NCI-H2227 (cell line): ENCODE data around the gene CFAP97.
"Not testable (repeated sequence)": the region's sequence is repeated elsewhere in the genome, so short reads cannot be mapped to it uniquely, and the experiment has no call there.

Experiments used
- DNase-seq: peaks from one replicate; lab custom pipeline; 2025; ENCODE audit not compliant: unreplicated experiment; lab: John Stamatoyannopoulos, UW

Gene CFAP97

DNA sequence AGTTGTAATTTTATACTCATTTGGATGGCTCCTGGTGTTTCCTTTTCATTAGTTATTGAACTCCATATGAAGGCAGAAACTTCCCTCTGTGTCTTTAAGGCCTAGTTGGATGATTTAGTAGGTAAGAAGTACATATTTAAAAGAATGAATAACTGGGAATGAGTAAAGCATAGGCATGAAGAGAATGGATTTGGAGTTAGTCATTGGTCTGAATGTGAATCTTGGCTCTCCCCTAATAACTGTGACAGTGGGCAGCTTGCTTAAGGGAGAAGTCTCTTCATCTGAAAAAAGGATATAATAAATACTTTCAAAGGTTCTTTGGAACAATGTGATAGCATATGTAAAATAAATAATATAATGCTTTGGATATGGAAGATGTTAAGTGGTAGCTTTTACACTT, 18.8 kb upstream of the CFAP97 start:
- no peak for DNase-seq

DNA sequence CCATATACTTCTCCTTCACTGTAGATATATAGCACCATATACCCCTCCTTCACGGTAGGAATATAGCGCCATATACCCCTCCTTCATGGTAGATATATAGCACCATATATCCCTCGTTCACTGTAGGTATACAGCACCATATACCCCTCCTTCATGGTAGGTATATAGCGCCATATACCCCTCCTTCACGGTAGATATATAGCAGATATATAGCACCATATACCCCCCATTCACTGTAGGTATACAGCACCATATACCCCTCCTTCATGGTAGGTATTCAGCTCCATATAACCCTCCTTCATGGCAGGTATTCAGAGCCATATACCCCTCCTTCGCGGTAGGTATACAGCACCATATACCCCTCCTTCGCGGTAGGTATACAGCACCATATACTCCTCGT, 18.1 kb upstream of the CFAP97 start:
- DNase-seq, result no peak

DNA sequence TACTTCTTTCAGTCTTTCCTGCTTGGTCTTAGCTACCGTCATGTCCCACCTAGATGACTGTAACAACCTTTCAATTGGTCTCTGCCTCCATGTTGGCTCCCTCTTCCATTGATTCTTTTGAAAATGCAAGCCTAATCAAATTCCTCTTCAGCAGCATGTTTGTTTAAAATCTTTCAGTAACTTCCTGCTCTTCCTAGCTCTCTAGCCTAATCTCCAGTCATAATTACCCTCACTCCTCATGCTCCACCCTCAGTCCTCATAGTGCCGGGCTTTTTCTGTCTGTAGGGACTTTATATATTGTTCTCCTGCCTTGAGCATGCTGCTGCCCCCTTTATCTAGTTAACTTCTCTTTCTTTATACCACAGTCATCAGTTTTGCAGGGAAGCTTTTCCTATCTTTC, 17.7 kb upstream of the CFAP97 start:
- no peak for DNase-seq

DNA sequence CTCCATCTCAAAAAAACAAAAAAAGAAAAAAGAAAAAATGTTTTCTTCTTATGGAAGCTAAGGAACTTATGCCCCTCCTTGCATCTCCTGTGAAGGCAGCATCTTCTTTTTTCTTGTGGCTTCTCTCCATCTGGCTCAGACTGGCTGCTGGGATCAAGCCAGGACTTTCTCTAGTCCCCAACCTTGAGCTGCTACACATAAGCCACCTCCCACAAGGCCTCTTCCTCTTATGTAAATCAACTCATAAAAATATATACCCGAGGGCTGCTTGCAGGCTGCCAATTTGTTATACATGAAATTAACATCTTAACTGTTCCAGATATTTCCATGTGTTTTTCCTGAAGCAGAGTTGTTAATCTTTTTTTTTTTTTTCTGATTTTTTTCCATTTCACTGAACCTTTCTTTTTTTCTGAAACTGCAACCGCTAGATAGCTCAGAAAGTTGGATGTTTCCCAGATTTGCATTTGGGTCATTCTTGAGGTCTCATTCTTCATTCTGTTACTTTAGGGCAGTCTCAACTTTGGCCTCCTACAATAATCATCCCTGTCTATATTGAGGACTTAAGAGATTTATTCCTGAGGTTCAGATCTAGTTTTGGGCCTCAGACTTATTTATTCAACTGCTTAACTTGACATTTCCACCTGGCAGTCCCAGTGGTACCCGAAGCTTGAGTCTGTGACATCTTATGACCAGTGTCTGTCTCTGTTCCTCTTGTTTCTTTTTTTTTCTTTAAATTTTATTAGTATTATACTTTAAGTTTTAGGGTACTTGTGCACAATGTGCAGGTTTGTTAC, 15.9 kb upstream of the CFAP97 start:
- no peak for DNase-seq

GRCh38 chr4:185218312-185218711, 14.5 kb upstream of the CFAP97 start:
- no peak for DNase-seq

GRCh38 chr4:185217408-185217975, 13.7 kb upstream of the CFAP97 start:
- no peak for DNase-seq

DNA sequence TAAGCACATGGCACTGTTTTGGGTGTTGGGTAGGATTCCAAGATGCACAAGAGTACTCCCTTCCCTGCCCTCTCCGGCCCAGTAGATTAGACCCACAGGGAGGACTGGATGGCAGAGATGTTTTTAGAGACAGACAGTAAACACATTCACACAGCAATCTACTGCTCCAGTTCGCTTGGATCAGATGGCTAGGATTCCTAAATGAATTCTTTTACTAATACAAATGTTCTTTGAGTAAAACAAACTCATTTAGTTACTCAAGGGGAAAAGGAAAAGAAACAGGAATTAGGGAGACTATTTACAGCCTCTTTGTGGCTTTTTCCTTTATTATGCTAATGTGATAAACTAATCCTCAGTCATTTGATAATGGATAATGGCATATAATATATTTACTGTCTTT, 11.5 kb upstream of the CFAP97 start:
- DNase-seq, result no peak

DNA sequence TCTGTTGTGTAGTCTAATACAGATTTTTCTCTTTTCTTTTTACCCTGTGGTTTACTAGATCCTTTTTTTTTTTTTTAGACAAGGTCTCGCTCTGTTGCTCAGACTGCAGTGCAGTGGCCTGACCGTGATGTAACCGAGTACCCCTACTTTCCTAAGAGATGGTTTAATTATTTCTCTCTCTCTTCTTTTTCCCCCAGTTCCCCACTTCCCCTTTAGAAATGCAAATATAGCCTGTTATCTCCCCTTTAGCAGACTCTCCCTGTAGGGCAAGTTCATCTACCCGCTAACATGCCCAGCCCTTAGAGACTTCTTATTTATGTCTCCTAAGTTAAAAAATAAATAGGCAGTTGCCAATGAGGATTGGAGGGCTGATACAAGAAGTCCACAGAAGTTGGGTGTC, 10.1 kb upstream of the CFAP97 start:
- no peak for DNase-seq

DNA sequence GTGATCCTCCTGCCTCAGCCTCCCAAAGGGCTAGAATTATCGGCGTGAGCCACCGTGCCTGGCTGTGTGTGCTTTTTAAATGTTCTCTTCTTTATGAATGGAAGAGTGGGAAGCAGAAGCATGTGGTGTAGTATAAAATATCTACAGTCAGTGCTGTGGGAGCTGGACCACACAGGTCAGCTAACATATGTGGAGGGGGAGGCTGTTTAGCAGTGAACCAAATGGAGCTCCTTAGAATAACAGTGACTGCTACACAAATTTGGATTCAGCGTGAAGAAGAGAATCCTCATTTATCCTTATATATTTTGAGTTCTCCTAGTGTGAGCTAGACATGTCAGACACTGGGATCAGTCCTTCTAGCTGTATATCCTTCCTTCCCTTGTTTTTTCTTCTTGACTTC, 8.8 kb upstream of the CFAP97 start:
- no peak for DNase-seq

DNA sequence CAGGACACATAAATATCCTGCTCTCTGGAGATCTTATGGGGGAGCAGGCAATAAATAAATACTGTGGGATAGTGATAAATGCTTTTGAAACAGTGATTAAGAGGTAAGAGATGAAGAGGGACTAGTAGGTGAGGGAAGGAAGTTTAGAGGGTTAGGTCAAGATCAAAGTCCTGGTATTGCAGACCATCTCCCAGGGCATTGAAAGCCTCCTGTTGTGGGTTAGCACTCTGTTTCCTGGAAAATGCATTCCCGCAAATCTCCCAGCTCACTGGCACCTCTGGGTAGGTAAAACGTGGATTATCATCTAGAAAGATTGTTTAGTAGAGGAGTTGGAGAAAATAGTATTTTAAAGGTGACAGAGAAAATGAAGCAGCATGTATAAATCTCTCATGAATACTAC, 7.8 kb upstream of the CFAP97 start:
- DNase-seq, result no peak

DNA sequence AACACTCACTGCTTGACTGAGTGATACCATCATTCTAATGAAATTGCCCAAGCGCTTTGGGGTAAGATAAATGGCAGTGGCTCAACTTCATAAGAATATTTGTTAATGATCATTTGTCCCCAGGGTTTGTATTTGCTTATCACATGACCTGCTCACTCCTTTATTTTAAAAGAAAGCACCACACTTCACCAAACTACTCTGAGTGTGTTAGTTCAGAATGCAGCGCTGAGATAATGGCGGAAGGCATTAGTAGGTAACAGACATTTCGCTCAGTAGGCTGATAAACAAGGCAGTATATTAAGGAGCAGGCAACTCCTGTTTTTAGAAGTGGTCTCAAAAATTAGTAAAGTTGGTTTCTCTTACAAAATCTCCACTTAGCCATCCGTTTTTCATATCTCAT, 7.2 kb upstream of the CFAP97 start:
- DNase-seq, result no peak

DNA sequence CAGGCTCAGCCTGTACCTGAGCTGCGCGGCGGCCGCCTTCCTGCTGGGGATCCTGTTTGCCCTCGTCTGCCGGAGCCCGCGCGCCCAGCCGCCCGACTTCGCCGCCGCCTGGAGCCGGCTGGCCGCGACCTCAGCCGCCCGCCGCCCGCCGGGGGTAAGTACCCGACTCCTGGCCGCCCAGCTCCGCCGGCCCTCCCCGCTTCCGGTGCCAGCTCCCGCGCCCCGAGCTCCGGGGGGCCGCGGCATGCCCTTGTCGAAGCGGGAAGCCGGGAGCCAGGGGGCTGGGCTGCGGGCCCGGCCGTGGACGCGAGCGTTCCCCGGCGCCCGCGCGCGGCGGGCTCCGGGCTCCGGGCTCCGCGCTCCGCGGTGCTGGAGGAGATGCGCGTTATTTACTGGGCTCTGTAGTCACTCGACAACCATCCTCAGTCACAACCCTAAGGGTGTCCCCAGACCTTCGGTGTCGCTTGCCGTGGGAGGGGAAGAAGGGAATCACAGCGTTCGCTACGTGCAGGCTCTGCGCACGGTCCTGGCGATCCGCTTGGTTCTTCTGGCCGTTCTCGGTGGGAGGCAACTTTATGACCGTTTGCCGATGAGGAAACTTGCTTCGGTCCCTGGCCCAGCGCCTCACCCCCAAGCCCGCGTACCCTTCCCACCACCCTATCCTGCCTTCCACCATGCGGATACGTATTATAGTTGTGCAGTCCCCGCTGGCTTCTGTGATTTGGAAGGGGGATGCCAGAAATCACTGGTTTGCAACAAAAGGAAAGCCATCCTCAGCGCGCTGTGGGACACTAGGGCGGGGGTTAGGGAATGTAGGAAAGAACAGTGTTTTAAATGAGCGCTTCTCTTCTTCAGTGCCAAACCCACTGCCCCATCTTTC, 6.5 kb upstream of the CFAP97 start:
- DNase-seq, result peak; percentile 34

DNA sequence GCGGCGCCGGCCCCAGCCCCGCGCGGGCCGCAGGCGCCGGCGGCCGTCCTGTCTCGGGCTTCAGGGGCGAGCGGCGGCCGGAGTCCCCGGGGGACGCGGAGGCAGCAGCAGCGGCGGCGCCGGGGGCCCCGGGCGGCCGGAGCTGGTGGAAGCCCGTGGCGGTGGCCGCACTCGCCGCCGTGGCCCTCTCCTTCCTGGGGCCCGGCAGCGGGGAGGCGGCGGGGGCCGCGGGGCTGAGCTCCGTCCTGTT, 6.0 kb upstream of the CFAP97 start:
- not testable (repeated sequence) for DNase-seq

- peak; percentile 86 for DNase-seq
Observed at GRCh38 chr4:185209031-185209851, 5.4 kb upstream of the CFAP97 start, which contains the start of gene SNX25. Gene SNX25, plus strand, starts transcription at chr4:185209598. Its CDS starts 229 bp downstream, at chr4:185209827.

- no peak for DNase-seq
Observed at GRCh38 chr4:185207466-185207865, 3.7 kb upstream of the CFAP97 start.

DNA sequence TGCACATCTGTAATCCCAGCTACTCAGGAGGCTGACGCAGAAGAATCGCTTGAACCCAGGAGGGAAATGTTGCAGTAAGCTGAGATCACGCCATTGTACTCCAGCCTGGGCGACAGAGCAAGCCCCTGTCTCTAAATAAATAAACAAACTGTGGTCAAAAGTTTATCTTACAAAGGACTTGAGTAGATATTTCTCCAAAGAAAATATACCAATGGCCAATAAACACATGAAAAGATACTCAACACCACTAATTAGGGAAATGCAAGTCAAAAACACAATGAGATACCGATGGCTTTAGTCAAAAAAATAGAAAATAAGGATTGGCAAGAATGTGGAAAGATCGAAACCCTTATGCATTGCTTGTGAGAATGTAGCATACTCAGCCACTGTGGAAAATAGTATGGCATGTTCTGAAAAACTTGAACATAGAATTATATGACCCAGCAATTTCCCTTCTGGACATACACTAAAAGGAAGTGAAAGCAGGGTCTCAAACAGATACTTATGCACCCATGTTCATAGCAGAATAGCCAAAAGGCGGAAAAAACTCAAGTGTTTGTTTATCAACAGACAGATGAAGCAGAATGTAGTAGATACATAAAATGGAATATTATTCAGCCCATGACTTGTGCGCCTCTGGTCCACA, 2.0 kb upstream of the CFAP97 start:
- DNase-seq, result no peak

DNA sequence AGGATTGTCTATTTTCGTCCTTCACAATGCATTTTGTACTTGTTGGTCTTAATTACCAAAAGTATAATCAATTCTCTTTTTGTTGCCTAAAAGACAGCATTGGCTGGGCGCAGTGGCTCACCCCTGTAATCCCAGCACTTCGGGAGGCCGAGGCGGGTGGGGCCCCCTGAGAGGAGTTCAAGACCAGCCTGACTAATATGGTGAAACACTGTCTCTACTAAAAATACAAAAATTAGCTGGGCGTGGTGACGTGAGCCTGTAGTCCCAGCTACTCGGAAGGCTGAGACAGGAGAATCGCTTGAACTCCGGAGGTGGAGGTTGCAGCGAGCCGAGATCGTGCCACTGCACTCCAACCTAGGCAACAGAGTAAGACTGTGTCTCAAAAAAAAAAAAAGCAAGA, 1.3 kb upstream of the CFAP97 start:
- not testable (repeated sequence) for DNase-seq

DNA sequence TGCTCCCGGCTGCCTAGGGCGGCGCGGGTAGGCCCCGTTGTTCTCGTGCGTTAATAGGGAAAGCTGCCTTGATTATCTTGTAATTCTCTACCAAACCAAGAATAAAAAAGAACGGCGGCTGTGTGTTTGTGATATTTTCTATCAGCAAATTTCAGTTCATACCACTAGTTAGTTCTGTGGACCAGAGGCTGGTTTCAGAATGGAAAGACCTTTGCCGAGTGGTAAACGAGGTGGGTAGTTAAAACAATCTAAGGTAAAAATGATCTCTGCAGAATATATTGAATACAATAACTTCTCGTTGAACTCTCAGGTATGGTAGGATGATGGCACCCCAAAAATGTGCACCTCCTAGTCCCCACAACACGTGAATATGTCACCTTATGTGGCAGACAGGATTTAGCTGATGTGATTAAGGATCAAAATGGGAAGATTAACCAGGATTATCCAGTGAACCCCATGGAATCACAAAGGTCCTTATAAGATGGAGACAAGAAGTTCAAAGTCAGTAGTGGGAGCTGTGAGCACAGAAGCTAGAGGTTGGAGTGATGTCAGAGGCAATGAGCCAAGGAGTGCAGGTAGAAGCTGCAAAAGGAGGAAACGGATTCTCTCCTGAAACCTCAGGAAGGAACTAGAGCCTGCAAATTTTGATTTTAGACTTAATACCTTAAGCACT, 574 bp upstream of the CFAP97 start:
- DNase-seq, result no peak

DNA sequence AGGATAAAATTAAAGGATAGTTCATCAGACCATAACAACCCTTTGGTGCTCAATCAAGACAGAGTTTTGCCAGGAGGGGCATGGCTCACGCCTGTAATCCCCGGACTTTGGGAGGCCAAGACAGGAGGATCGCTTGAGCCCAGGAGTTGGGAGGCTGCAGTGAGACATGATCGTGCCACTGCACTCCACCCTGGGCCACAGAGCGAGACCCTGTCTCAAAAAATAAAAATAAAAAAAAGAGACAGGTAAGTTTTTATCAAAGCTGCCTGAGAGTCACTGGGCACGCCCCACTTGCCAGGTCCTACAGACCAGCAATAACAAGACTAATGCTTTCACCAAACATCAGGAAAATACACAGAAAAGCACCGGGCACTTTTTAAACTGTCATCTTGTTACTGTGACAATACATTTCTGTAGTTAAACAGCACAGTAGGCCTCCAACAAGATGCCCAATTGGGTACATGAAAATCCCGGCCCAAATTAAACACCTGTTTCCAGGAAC, 765 bp downstream of the CFAP97 start:
- DNase-seq, result no peak
